Esophagus squamous epithelium (tissue), 5 donors: Measurements from ENCODE around the gene SNX8. TPM values are rescaled to one million over a fixed set of nuclear protein-coding genes. Genes with fewer than 3 reads are reported as not detected.
"Not testable (repeated sequence)": the region's sequence is repeated elsewhere in the genome, so short reads cannot be mapped to it uniquely, and the experiment has no call there.

ENCODE experiments used
- DNase-seq: peaks from one replicate; lab custom pipeline; 2025; lab: John Stamatoyannopoulos, UW
- H3K27ac ChIP-seq, 4 donors: fragments of 200-600 bp; sonication (generic); one replicate each; pipeline ENCODE4 v1.5.1; 2016 to 2019; ENCODE audit warnings: mild to moderate bottlenecking in 1 of 4
- H3K27me3 ChIP-seq, 4 donors: fragments of 200-600 bp; sonication (generic); 1 replicate in 3 of 4; 2 replicates in 1 of 4; pipeline versions ENCODE4 v1.5.1 to v1.6.0; 2017 to 2021; ENCODE audit warnings: antibody characterized with exemption in 1 of 4
- H3K36me3 ChIP-seq, 3 donors: fragments of 200-600 bp; sonication (generic); one replicate each; pipeline ENCODE4 v1.5.1; 2016 to 2019
- H3K4me1 ChIP-seq, 3 donors: fragments of 200-600 bp; sonication (generic); one replicate each; pipeline ENCODE4 v1.5.1; 2017 to 2019
- H3K4me3 ChIP-seq, 4 donors: fragments of 200-600 bp; sonication (generic); 1 replicate in 3 of 4; 2 replicates in 1 of 4; pipeline ENCODE4 v1.5.1; 2016 to 2019; ENCODE audit warnings: mild to moderate bottlenecking in 2 of 4, moderate library complexity in 1 of 4
- H3K9me3 ChIP-seq, 3 donors: fragments of 200-600 bp; sonication (generic); one replicate each; pipeline ENCODE4 v1.5.1; 2016 to 2019
- POLR2A ChIP-seq, 4 donors: fragments of 450-650 bp; IDR thresholded peaks; one replicate each; pipeline ENCODE4 v1.6.1; 2017; ENCODE audit warnings: antibody characterized with exemption in 4 of 4, mild to moderate bottlenecking in 4 of 4, moderate library complexity in 3 of 4
- WGBS, 2 donors: methylation state at CpG; one replicate each; pipeline ENCODE4 v1.1.5; 2018; 5-methylcytosine and 5-hydroxymethylcytosine counted together
- intact Hi-C: fragments of 100-400 bp; cut with DNase I; formaldehyde crosslinking; loops from one replicate; pipeline ENCODE4 v1.15.0; 2022
- total RNA-seq, 4 donors: library from RNA; depleted of rRNA; stranded (reverse); fragments of >200 nt; gene quantifications; one replicate each; pipeline ENCODE4 v1.1.0, GENCODE V29; 2016
- TF ChIP-seq, protein P1 (sequence below), 6 experiments: fragments of 450-650 bp in 4 of 6; fragments of 200-600 bp in 2 of 6; sonication (generic) in 2 of 6; IDR thresholded peaks; one replicate each; pipeline ENCODE4 v1.5.1; 2016 to 2019; ENCODE audit warnings: antibody characterized with exemption in 6 of 6, mild to moderate bottlenecking in 4 of 6, moderate library complexity in 4 of 6
- donor health status: DM: yes; HTN: yes; CAD: no.

The SNX8 gene
- total RNA-seq, 4 donors from 2014 or later, result 4.7 to 17.9 (median 12.5) TPM

DNA sequence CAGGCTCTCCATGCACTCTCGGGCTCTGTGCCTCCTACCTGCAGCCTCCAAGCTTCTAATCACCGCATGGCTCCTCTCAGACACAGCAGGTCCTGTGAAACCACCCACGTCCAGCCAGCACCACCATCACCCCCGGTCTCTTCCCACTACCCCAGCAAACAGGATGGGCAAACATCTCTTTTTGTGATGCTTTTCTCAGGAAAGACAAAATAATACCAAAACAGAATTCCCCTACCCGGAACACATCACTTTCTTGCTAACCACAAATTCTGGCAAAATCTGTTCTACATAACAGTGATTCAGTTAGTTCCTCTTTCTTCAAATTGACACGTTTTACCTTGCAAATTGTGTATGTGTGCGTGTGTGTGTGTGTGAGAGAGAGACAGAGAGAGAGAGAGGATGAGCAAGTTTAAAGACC, 6.5 kb downstream of the SNX8 start:
- WGBS, 2 donors, result 72 to 73% methylated on average over 7 of the region's 7 CpGs
- intact Hi-C loops, result no loop called here
- Histone ChIP-seq H3K4me1 (peaks cover 0 to 12% (median 0%) of the 10 kb centered on the region in 3 donors), H3K4me3 (no peak overlapping the region), H3K36me3 (peaks cover 0 to 14% (median 0%) of the 10 kb centered on the region in 3 donors), H3K27me3 (no peaks in the 10 kb centered on the region), H3K9me3 (no peaks in the 10 kb centered on the region), H3K27ac (no peak overlapping the region)
- no peak for DNase-seq
- TF ChIP-seq POLR2A (IDR thresholded peaks at IDR 0.05), result no peak
- TF ChIP-seq, protein P1, sequence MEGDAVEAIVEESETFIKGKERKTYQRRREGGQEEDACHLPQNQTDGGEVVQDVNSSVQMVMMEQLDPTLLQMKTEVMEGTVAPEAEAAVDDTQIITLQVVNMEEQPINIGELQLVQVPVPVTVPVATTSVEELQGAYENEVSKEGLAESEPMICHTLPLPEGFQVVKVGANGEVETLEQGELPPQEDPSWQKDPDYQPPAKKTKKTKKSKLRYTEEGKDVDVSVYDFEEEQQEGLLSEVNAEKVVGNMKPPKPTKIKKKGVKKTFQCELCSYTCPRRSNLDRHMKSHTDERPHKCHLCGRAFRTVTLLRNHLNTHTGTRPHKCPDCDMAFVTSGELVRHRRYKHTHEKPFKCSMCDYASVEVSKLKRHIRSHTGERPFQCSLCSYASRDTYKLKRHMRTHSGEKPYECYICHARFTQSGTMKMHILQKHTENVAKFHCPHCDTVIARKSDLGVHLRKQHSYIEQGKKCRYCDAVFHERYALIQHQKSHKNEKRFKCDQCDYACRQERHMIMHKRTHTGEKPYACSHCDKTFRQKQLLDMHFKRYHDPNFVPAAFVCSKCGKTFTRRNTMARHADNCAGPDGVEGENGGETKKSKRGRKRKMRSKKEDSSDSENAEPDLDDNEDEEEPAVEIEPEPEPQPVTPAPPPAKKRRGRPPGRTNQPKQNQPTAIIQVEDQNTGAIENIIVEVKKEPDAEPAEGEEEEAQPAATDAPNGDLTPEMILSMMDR (IDR thresholded peaks at IDR 0.05), result no peak

DNA sequence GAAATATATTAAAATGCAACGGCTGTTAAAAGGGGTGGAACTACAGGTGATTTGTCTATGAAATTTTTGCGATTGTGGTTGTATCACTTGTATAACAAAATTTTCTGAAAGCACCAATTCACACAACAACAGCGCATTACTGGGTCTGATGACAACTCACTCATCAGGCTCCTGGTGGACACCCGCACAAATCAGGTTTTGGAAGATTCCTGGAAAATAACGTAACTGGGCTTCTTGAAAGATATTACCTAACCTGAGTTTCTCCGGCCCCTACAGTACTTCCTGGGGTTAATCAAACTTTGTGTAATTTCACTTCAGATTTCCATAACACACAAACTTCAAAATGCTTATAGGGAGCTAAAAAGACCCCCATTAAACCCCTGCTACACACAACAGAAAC, 7.6 kb downstream of the SNX8 start:
- H3K9me3 ChIP-seq, result no peaks in the 10 kb centered on the region
- WGBS, 2 donors, result 80 to 91% methylated on average over 6 of the region's 6 CpGs
- no peak overlapping the region for H3K4me3 ChIP-seq
- no peak overlapping the region for H3K27ac ChIP-seq
- no peak for TF ChIP-seq POLR2A (IDR thresholded peaks at IDR 0.05)
- TF ChIP-seq, protein P1 (IDR thresholded peaks at IDR 0.05), result no peak
- DNase-seq, result no peak
- peaks cover 0 to 4% (median 0%) of the 10 kb centered on the region in 3 donors for H3K4me1 ChIP-seq
- intact Hi-C loops, result no loop called here
- no peaks in the 10 kb centered on the region for H3K27me3 ChIP-seq
- H3K36me3 ChIP-seq, result peaks cover 0 to 14% (median 0%) of the 10 kb centered on the region in 3 donors

DNA sequence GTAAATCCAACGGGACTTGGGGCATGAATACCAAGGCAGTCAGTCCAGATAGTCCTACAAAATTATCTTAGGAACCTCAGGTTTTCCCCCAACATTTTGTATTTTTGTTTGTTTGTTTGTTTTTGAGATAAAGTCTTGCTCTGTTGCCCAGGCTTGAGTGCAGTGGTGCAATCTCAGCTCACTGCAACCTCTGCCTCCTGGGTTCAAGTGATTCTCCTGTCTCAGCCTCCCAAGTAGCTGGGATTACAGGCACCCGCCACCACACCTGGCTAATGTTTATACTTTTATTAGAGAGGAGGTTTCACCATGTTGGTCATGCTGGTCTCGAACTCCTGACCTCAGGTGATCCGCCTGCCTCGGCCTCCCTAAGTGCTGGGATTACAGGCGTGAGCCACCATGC, 9.0 kb downstream of the SNX8 start:
- intact Hi-C loops, H3K27me3 ChIP-seq, H3K4me3 ChIP-seq, H3K9me3 ChIP-seq, DNase-seq: not testable (repeated sequence)
- Histone ChIP-seq H3K27ac (peak overlapping the region in 1 of 4 donors; percentile 5), H3K4me1 (peaks cover 0 to 16% (median 0%) of the 10 kb centered on the region in 3 donors), H3K36me3 (peaks cover 0 to 14% (median 0%) of the 10 kb centered on the region in 3 donors)
- 80 to 84% methylated on average over 6 of the region's 6 CpGs for WGBS, 2 donors

DNA sequence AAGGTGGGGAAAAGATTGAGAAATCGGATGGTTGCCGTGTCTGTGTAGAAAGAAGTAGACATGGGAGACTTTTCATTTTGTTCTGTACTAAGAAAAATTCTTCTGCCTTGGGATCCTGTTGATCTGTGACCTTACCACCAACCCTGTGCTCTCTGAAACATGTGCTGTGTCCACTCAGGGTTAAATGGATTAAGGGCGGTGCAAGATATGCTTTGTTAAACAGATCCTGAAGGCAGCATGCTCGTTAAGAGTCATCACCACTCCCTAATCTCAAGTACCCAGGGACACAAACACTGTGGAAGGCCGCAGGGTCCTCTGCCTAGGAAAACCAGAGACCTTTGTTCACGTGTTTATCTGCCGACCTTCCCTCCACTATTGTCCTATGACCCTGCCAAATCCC, 10.7 kb downstream of the SNX8 start:
- WGBS, 2 donors, result 68 to 78% methylated on average over 5 to 7 of the region's 7 CpGs
- H3K4me3 ChIP-seq, intact Hi-C loops, H3K27ac ChIP-seq, H3K36me3 ChIP-seq, H3K9me3 ChIP-seq, H3K27me3 ChIP-seq, DNase-seq: not testable (repeated sequence)
- peaks cover 0 to 32% (median 0%) of the 10 kb centered on the region in 3 donors for H3K4me1 ChIP-seq

DNA sequence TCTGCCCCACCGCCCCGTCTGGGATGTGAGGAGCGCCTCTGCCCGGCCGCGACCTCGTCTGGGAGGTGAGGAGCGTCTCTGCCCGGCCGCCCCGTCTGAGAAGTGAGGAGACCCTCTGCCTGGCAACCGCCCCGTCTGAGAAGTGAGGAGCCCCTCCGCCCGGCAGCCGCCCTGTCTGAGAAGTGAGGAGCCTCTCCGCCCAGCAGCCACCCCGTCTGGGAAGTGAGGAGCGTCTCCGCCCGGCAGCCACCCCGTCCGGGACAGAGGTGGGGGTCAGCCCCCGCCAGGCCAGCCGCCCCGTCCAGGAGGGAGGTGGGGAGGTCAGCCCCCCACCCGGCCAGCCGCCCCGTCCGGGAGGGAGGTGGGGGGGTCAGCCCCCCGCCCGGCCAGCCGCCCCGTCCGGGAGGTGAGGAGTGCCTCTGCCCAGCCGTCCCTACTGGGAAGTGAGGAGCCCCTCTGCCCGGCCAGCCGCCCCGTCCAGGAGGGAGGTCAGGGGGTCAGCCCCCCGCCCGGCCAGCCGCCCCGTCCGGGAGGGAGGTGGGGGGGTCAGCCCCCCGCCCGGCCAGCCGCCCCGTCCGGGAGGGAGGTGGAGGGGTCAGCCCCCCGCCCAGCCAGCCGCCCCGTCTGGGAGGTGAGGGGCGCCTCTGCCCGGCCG, 11.4 kb downstream of the SNX8 start:
- H3K4me1 ChIP-seq, result peaks cover 0 to 32% (median 0%) of the 10 kb centered on the region in 3 donors
- H3K9me3 ChIP-seq, H3K27me3 ChIP-seq, H3K27ac ChIP-seq, H3K4me3 ChIP-seq, H3K36me3 ChIP-seq, DNase-seq, intact Hi-C loops: not testable (repeated sequence)
- WGBS, 2 donors, result no CpG with 5 or more reads among the region's 55 CpGs

DNA sequence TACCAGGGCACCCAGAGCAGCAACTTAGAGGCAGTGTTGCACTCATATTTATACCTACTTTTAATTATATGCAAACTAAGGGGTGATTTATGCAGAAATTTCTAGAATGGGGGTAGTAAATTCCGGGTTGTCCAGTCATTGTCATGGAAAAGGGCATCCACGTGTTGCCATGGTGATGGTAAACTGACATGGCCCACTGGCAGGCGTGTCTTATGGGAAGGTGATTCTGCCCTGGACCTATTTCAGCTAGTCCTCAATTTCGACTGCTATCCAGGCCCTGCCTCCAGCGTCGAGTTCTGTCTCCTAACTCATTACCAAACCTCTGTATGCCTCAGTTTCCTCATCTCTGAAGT, 12.8 kb downstream of the SNX8 start:
- DNase-seq, result no peak
- intact Hi-C loops, result no loop called here
- 85 to 92% methylated on average over 6 of the region's 6 CpGs for WGBS, 2 donors
- H3K36me3 ChIP-seq, result no peaks in the 10 kb centered on the region
- TF ChIP-seq, protein P1 (IDR thresholded peaks at IDR 0.05), result no peak
- TF ChIP-seq POLR2A (IDR thresholded peaks at IDR 0.05), result no peak
- no peaks in the 10 kb centered on the region for H3K9me3 ChIP-seq
- no peak overlapping the region for H3K4me3 ChIP-seq
- H3K27me3 ChIP-seq, result no peaks in the 10 kb centered on the region
- H3K4me1 ChIP-seq, result peaks cover 0 to 29% (median 0%) of the 10 kb centered on the region in 3 donors
- no peak overlapping the region for H3K27ac ChIP-seq
